ENCODE results near the gene LDLRAD3. TPM values are rescaled to one million over a fixed set of nuclear protein-coding genes. Genes with fewer than 3 reads are reported as not detected.
"Not testable (repeated sequence)": the region's sequence is repeated elsewhere in the genome, so short reads cannot be mapped to it uniquely, and the experiment has no call there.

The LDLRAD3 gene
- total RNA-seq, 2 experiments from 2014 or later = 0.21 to 0.27 TPM

- ChIA-PET CTCF (no interaction called here), POLR2A (no interaction called here)
These were observed 93.2 kb downstream of the LDLRAD3 start for GRCh38 chr11:36037031-36037430.

- POLR2A ChIA-PET = no interaction called here
- CTCF ChIA-PET = interaction anchor here (0.6 kb wide), 1 partner anchor 28 kb away, joined by 3 read pairs; no protein-coding TSS in a partner anchor
These were observed 94.7 kb downstream of the LDLRAD3 start for GRCh38 chr11:36038541-36038940.

GRCh38 chr11:36039471-36039870 lies 95.6 kb downstream of the LDLRAD3 start:
- ChIA-PET POLR2A (no interaction called here), CTCF (interaction anchor here (0.6 kb wide), 1 partner anchor 29 kb away, joined by 3 read pairs; no protein-coding TSS in a partner anchor)

- CTCF ChIA-PET = interaction anchor here (1.1 kb wide), 1 partner anchor 224 kb away, joined by 5 read pairs; no protein-coding TSS in a partner anchor
- POLR2A ChIA-PET = no interaction called here
These were observed 98.2 kb downstream of the LDLRAD3 start for GRCh38 chr11:36041988-36042611.

- ChIA-PET POLR2A (no interaction called here), CTCF (no interaction called here)
These were observed 100.8 kb downstream of the LDLRAD3 start for GRCh38 chr11:36044636-36045035.

- POLR2A ChIA-PET, CTCF ChIA-PET: not testable (repeated sequence)
These were observed 102.1 kb downstream of the LDLRAD3 start for GRCh38 chr11:36045945-36046344.

- ChIA-PET POLR2A (no interaction called here), CTCF (no interaction called here)
These were observed 103.1 kb downstream of the LDLRAD3 start for GRCh38 chr11:36046932-36047331.

- ChIA-PET CTCF (no interaction called here), POLR2A (no interaction called here)
These were observed 103.5 kb downstream of the LDLRAD3 start for GRCh38 chr11:36047344-36047743.

GRCh38 chr11:36048496-36049247 lies 104.8 kb downstream of the LDLRAD3 start:
- ChIA-PET POLR2A (no interaction called here), CTCF (no interaction called here)

- CTCF ChIA-PET = no interaction called here
These were observed 107.6 kb downstream of the LDLRAD3 start for GRCh38 chr11:36051235-36052144.

GRCh38 chr11:36053281-36053680 lies 109.4 kb downstream of the LDLRAD3 start:
- CTCF ChIA-PET = no interaction called here
- POLR2A ChIA-PET = no interaction called here

More at GRCh38 chr11:36051235-36052144, 107.6 kb downstream of the LDLRAD3 start:
- POLR2A ChIA-PET = no interaction called here

GRCh38 chr11:36053862-36054261 lies 110.0 kb downstream of the LDLRAD3 start:
- POLR2A ChIA-PET = no interaction called here

GRCh38 chr11:36054628-36055027 lies 110.8 kb downstream of the LDLRAD3 start:
- ChIA-PET CTCF (no interaction called here), POLR2A (no interaction called here)

More at GRCh38 chr11:36053862-36054261, 110.0 kb downstream of the LDLRAD3 start:
- CTCF ChIA-PET = no interaction called here

- POLR2A ChIA-PET = no interaction called here
- CTCF ChIA-PET = no interaction called here
These were observed 112.4 kb downstream of the LDLRAD3 start for GRCh38 chr11:36056160-36056751.

- ChIA-PET CTCF (no interaction called here), POLR2A (no interaction called here)
These were observed 113.6 kb downstream of the LDLRAD3 start for GRCh38 chr11:36057379-36058042.

- ChIA-PET POLR2A (no interaction called here), CTCF (interaction anchor here (0.7 kb wide), 1 partner anchor 441 kb away, joined by 4 read pairs; no protein-coding TSS in a partner anchor)
These were observed 115.8 kb downstream of the LDLRAD3 start for GRCh38 chr11:36059660-36060059.

GRCh38 chr11:36060926-36061325 lies 117.1 kb downstream of the LDLRAD3 start:
- CTCF ChIA-PET = no interaction called here
- POLR2A ChIA-PET = no interaction called here

- CTCF ChIA-PET = no interaction called here
- POLR2A ChIA-PET = no interaction called here
These were observed 117.6 kb downstream of the LDLRAD3 start for GRCh38 chr11:36061471-36061870.

- CTCF ChIA-PET = interaction anchor here (1.5 kb wide), 1 partner anchor 9 kb away, joined by 3 read pairs; no protein-coding TSS in a partner anchor
- POLR2A ChIA-PET = no interaction called here
These were observed 119.0 kb downstream of the LDLRAD3 start for GRCh38 chr11:36062796-36063365.
